H1 (cell line): ENCODE results near the gene LNPEP. TPM values are rescaled to one million over a fixed set of nuclear protein-coding genes. Genes with fewer than 3 reads are reported as not detected.

ENCODE experiments used
- CTCF ChIA-PET: fragments of 300-600 bp; sonication (Branson Sonifier 250); formaldehyde crosslinking; loops from one replicate; lab custom pipeline; 2021; ENCODE audit not compliant: partially characterized antibody; lab: Charles Lee
- POLR2A ChIA-PET: fragments of 300-600 bp; sonication (Branson Sonifier 250); formaldehyde crosslinking; loops from one replicate; lab custom pipeline; 2021; ENCODE audit warnings: inconsistent platforms; ENCODE audit not compliant: partially characterized antibody; lab: Charles Lee
- DNase-seq, 2 experiments: peaks; one replicate each; pipeline versions ENCODE4 v3.0.0 to v3.0.0-alpha.2; 2010 to 2022; ENCODE audit warnings: low spot score in 2 of 2, low read depth in 1 of 2, mixed read lengths in 1 of 2
- FAIRE-seq: peaks from 2 replicates; lab custom pipeline; 2011; peaks lifted over from hg19 to GRCh38; lab: Jason Lieb, UNC
- H2AFZ ChIP-seq: 2 replicates; pipeline ENCODE4 v1.8.1; 2012; ENCODE audit warnings: low read length, inconsistent platforms
- H2AK5ac ChIP-seq: 2 replicates; pipeline ENCODE4 v1.6.1; 2013; ENCODE audit warnings: low read depth, low read length
- H2BK120ac ChIP-seq: replicated peaks from 2 replicates; pipeline ENCODE3; 2013; ENCODE audit warnings: low read depth, low read length, inconsistent platforms
- H2BK12ac ChIP-seq: 2 replicates; pipeline ENCODE4 v1.6.1; 2013; ENCODE audit warnings: low read depth, low read length
- H2BK15ac ChIP-seq: 2 replicates; pipeline ENCODE4 v1.6.1; 2013; ENCODE audit warnings: low read length
- H2BK20ac ChIP-seq: 2 replicates; pipeline ENCODE4 v1.6.1; 2013; ENCODE audit warnings: low read length
- H2BK5ac ChIP-seq: 2 replicates; pipeline ENCODE4 v1.6.1; 2013; ENCODE audit warnings: low read depth, low read length
- H3K14ac ChIP-seq: 2 replicates; pipeline ENCODE4 v1.6.1; 2013; ENCODE audit warnings: inconsistent platforms; ENCODE audit not compliant: insufficient read length
- H3K18ac ChIP-seq: 2 replicates; pipeline ENCODE4 v1.6.1; 2013; ENCODE audit warnings: low read length; ENCODE audit errors: extremely low read depth
- H3K23ac ChIP-seq: 2 replicates; pipeline ENCODE4 v1.6.1; 2013; ENCODE audit warnings: inconsistent platforms; ENCODE audit not compliant: insufficient read length
- H3K23me2 ChIP-seq: 2 replicates; pipeline ENCODE4 v1.6.1; 2013; ENCODE audit warnings: low read depth, low read length
- H3K27ac ChIP-seq: 2 replicates; pipeline ENCODE4 v1.6.1; 2011; ENCODE audit warnings: low read depth, low read length, inconsistent platforms
- H3K27me3 ChIP-seq, 4 experiments: replicated peaks in 1 of 4; 1 replicate in 1 of 4; 2 replicates in 3 of 4; pipeline versions ENCODE4 v1.6.1 to v1.8.1; 2011 to 2013; ENCODE audit warnings: low read length in 3 of 4, mild to moderate bottlenecking in 3 of 4, inconsistent platforms in 2 of 4, mixed read lengths in 2 of 4, moderate library complexity in 1 of 4; ENCODE audit not compliant: control insufficient read depth in 3 of 4, insufficient read depth in 3 of 4; ENCODE audit errors: extremely low read depth in 1 of 4
- H3K36me3 ChIP-seq, 4 experiments: 2 replicates each; pipeline versions ENCODE4 v1.6.1 to v1.8.1; 2011 to 2013; ENCODE audit warnings: mild to moderate bottlenecking in 4 of 4, low read length in 3 of 4, moderate library complexity in 2 of 4, control low read depth in 1 of 4, inconsistent platforms in 1 of 4; ENCODE audit not compliant: insufficient read depth in 4 of 4, control insufficient read depth in 2 of 4
- H3K4ac ChIP-seq: replicated peaks from 2 replicates; pipeline ENCODE3; 2013; ENCODE audit warnings: low read length, low read depth, mixed read lengths, inconsistent platforms; ENCODE audit not compliant: insufficient read length
- H3K4me1 ChIP-seq, 4 experiments: replicated peaks in 1 of 4; 1 replicate in 1 of 4; 2 replicates in 3 of 4; pipeline versions ENCODE4 v1.6.1 to v1.8.1; 2011 to 2013; ENCODE audit warnings: low read length in 3 of 4, inconsistent platforms in 2 of 4, mixed read lengths in 1 of 4; ENCODE audit not compliant: insufficient read depth in 4 of 4, control insufficient read depth in 3 of 4
- H3K4me2 ChIP-seq, 2 experiments: 2 replicates each; pipeline versions ENCODE4 v1.6.1 to v1.8.1; 2011 to 2013; ENCODE audit warnings: low read depth in 2 of 2, low read length in 2 of 2, control low read depth in 1 of 2, inconsistent platforms in 1 of 2, mild to moderate bottlenecking in 1 of 2; ENCODE audit not compliant: insufficient read depth in 1 of 2
- H3K4me3 ChIP-seq, 4 experiments: fragments of 200-600, 300-600 bp in 1 of 4; sonication (generic), shearing (Covaris generic), sonication (Bioruptor Twin) in 1 of 4; 2 replicates each; pipeline versions ENCODE4 v1.5.1 to v1.8.1; 2011 to 2016; ENCODE audit warnings: low read length in 4 of 4, low read depth in 3 of 4, control low read depth in 2 of 4, inconsistent platforms in 2 of 4, mild to moderate bottlenecking in 2 of 4, mixed read lengths in 1 of 4, moderate library complexity in 1 of 4; ENCODE audit not compliant: insufficient read depth in 2 of 4; ENCODE audit errors: extremely low read depth in 1 of 4
- H3K56ac ChIP-seq: replicated peaks from 2 replicates; pipeline ENCODE3; 2013; ENCODE audit warnings: low read depth, mild to moderate bottlenecking, mixed read lengths, low read length, inconsistent platforms; ENCODE audit not compliant: insufficient read length
- H3K79me1 ChIP-seq: 2 replicates; pipeline ENCODE4 v1.6.1; 2013; ENCODE audit warnings: low read depth, low read length, control low read depth
- H3K79me2 ChIP-seq, 2 experiments: 2 replicates each; pipeline versions ENCODE4 v1.6.1 to v1.8.1; 2012 to 2013; ENCODE audit warnings: low read length in 2 of 2, mild to moderate bottlenecking in 2 of 2, inconsistent platforms in 1 of 2; ENCODE audit not compliant: insufficient read depth in 2 of 2, control insufficient read depth in 1 of 2
- H3K9ac ChIP-seq, 4 experiments: replicated peaks in 1 of 4; 1 replicate in 1 of 4; 2 replicates in 3 of 4; pipeline versions ENCODE4 v1.6.1 to v1.8.1; 2011 to 2013; ENCODE audit warnings: low read depth in 3 of 4, low read length in 3 of 4, control low read depth in 2 of 4, mild to moderate bottlenecking in 2 of 4, moderate library complexity in 2 of 4, inconsistent platforms in 1 of 4; ENCODE audit errors: extremely low read depth in 1 of 4
- H3K9me3 ChIP-seq, 2 experiments: 2 replicates each; pipeline versions ENCODE4 v1.6.1 to v1.8.1; 2012 to 2013; ENCODE audit warnings: mild to moderate bottlenecking in 2 of 2, moderate library complexity in 2 of 2, control low read depth in 1 of 2, inconsistent platforms in 1 of 2, low read depth in 1 of 2, low read length in 1 of 2, mixed read lengths in 1 of 2; ENCODE audit not compliant: insufficient read depth in 2 of 2
- H4K20me1 ChIP-seq, 2 experiments: replicated peaks in 1 of 2; 2 replicates each; pipeline versions ENCODE3 to v1.8.1; 2011 to 2013; ENCODE audit warnings: inconsistent platforms in 2 of 2, low read length in 2 of 2, mild to moderate bottlenecking in 1 of 2; ENCODE audit not compliant: insufficient read depth in 2 of 2, control insufficient read depth in 1 of 2
- H4K5ac ChIP-seq: 2 replicates; pipeline ENCODE4 v1.6.1; 2013; ENCODE audit warnings: low read length, low read depth, mixed read lengths, inconsistent platforms; ENCODE audit not compliant: insufficient read length
- H4K8ac ChIP-seq: 2 replicates; pipeline ENCODE4 v1.8.0; 2013; ENCODE audit warnings: mild to moderate bottlenecking, moderate library complexity, low read length, inconsistent platforms; ENCODE audit not compliant: insufficient read depth; ENCODE audit errors: extremely low read depth
- H4K91ac ChIP-seq: replicated peaks from 2 replicates; pipeline ENCODE3; 2013; ENCODE audit warnings: low read length, mixed read lengths, inconsistent platforms; ENCODE audit not compliant: insufficient read length
- BCL11A ChIP-seq, 2 experiments: IDR thresholded peaks; one replicate each; pipeline ENCODE4 v1.6.1; 2011; ENCODE audit warnings: low read depth in 2 of 2, low read length in 2 of 2, mild to moderate bottlenecking in 2 of 2
- CHD2 ChIP-seq: IDR thresholded peaks from 2 replicates; pipeline ENCODE4 v1.6.1; 2012; ENCODE audit warnings: low read length, improper control_type of control experiment
- HDAC6 ChIP-seq: IDR thresholded peaks from one replicate; pipeline ENCODE4 v1.7.1; 2012; ENCODE audit warnings: low read depth, mild to moderate bottlenecking, inconsistent platforms, low read length, moderate library complexity
- NRF1 ChIP-seq: IDR thresholded peaks from 2 replicates; pipeline ENCODE4 v1.6.1; 2011; ENCODE audit warnings: mild to moderate bottlenecking, low read depth, low read length, improper control_type of control experiment
- SAP30 ChIP-seq: fragments of 300-600 bp; sonication (generic); IDR thresholded peaks from 2 replicates; pipeline ENCODE4 v1.7.1; 2012; ENCODE audit warnings: low read length, moderate library complexity, mild to moderate bottlenecking, inconsistent platforms; ENCODE audit not compliant: insufficient read depth, insufficient replicate concordance
- TEAD4 ChIP-seq: IDR thresholded peaks from 2 replicates; pipeline ENCODE4 v1.6.1; 2012; ENCODE audit warnings: low read depth, low read length, inconsistent platforms, mixed read lengths
- WGBS, 2 experiments: shearing (Covaris generic) in 1 of 2; methylation state at CpG; one replicate each; pipeline versions ENCODE4 v1.1.6 to v1.1.7; 2013 to 2015; ENCODE audit warnings: low lambda C conversion rate in 2 of 2, mixed read lengths in 2 of 2, inconsistent platforms in 1 of 2, low coverage in 1 of 2, missing lambda C conversion rate in 1 of 2; ENCODE audit not compliant: insufficient replicate concordance in 2 of 2, insufficient coverage in 1 of 2, insufficient read length in 1 of 2; ENCODE audit errors: extremely low coverage in 1 of 2, missing lambda C conversion rate in 1 of 2; 5-methylcytosine and 5-hydroxymethylcytosine counted together
- polyA plus RNA-seq, 7 experiments: library from polyadenylated mRNA; depleted of rRNA in 3 of 7; stranded (reverse) in 5 of 7; unstranded in 2 of 7; fragments of >200 nt in 5 of 7; fragments of 200-250 nt in 2 of 7; gene quantifications; 1 replicate in 5 of 7; 2 replicates in 1 of 7; 4 replicates in 1 of 7; pipeline versions ENCODE4 v1.2.1 to v1.2.3, GENCODE V29; 2011 to 2013; ENCODE audit warnings: missing spikeins in 2 of 7, mixed read lengths in 2 of 7
- total RNA-seq: library from RNA; stranded (reverse); fragmentation: NEBNext Ultra II Directional; extraction: Animal tissue kit (Norgen Biotek cat#: 25700); gene quantifications from 2 replicates; pipeline ENCODE4 v1.2.1, GENCODE V29; 2021

The LNPEP gene
- total and polyA plus RNA-seq, 2 of the 8 experiments (the other 6 are each of a cell fraction or from before 2014, with no cell fraction given): 1.8 to 4.5 TPM

- CTCF ChIA-PET: interaction anchor here (1.0 to 9.6 kb wide), 6 partner anchors 24 to 115 kb away, joined by 3 to 160 read pairs (median 7); partner anchors contain the start of gene LIX1
- Histone ChIP-seq H3K23ac (no peak overlapping the region), H2BK12ac (no peak overlapping the region), H3K79me1 (no peaks in the 10 kb centered on the region), H2BK120ac (no peak overlapping the region), H4K91ac (no peak overlapping the region), H4K20me1 (no peaks in the 10 kb centered on the region), H3K4me1 (peaks cover 0 to 3% (median under 1%) of the 10 kb centered on the region in 4 experiments; a peak in 3 of 7 replicates), H3K9ac (no peak overlapping the region), H4K5ac (no peak overlapping the region), H3K4me2 (no peak overlapping the region), H3K14ac (no peak overlapping the region), H2BK20ac (no peak overlapping the region), H3K23me2 (peaks cover 4% of the 10 kb centered on the region; the same call in 1 of the 2 replicates), H3K4ac (no peak overlapping the region), H3K27me3 (no peaks in the 10 kb centered on the region), H3K18ac (no peak overlapping the region), H2AK5ac (no peak overlapping the region), H2BK15ac (no peak overlapping the region), H4K8ac (no peak overlapping the region), H3K27ac (no peak overlapping the region), H2BK5ac (no peak overlapping the region), H3K79me2 (no peaks in the 10 kb centered on the region), H3K56ac (no peak overlapping the region), H2AFZ (no peak overlapping the region), H3K4me3 (no peak overlapping the region), H3K36me3 (no peaks in the 10 kb centered on the region), H3K9me3 (no peaks in the 10 kb centered on the region)
- DNase-seq: no peak
- no peak for FAIRE-seq
- POLR2A ChIA-PET: no interaction called here
- 100% methylated on average over 1 of the region's 1 CpG; no CpG with 5 or more reads in 1 of the 2 experiments for WGBS, 2 experiments
- no peak for TF ChIP-seq BCL11A (IDR thresholded peaks at IDR 0.05; ENCODE audit: low read depth in 2 of 2, low read length in 2 of 2)
- no peak for TF ChIP-seq TEAD4
- no peak for TF ChIP-seq NRF1
- TF ChIP-seq SAP30: no peak
- no peak for TF ChIP-seq HDAC6
- no peak for TF ChIP-seq CHD2
These were observed 111.2 kb downstream of the LNPEP start for GRCh38 chr5:97047076-97047475.
